Fibroblast of mammary gland (primary cell): ENCODE results near the gene SNX30.

Experiments used
- DNase-seq: peaks from one replicate; pipeline ENCODE4 v3.0.0-alpha.2; 2010; ENCODE audit warnings: low read depth
- H3K4me3 ChIP-seq: 2 replicates; pipeline ENCODE4 v1.5.1; 2011; ENCODE audit warnings: low read depth, mild to moderate bottlenecking, low read length, moderate library complexity; ENCODE audit not compliant: control insufficient read depth
- TF ChIP-seq, protein P1 (sequence below): conservative IDR thresholded peaks from 2 replicates; pipeline ENCODE4 v1.5.1; 2011; ENCODE audit warnings: low read depth, low read length, inconsistent platforms; ENCODE audit not compliant: control insufficient read depth, insufficient read depth

SNX30 gene

GRCh38 chr9:112917047-112917986 lies 166.8 kb downstream of the SNX30 start:
- DNase-seq = no peak

GRCh38 chr9:112917987-112918362 lies 167.4 kb downstream of the SNX30 start:
- no peak for DNase-seq
- TF ChIP-seq, protein P1, sequence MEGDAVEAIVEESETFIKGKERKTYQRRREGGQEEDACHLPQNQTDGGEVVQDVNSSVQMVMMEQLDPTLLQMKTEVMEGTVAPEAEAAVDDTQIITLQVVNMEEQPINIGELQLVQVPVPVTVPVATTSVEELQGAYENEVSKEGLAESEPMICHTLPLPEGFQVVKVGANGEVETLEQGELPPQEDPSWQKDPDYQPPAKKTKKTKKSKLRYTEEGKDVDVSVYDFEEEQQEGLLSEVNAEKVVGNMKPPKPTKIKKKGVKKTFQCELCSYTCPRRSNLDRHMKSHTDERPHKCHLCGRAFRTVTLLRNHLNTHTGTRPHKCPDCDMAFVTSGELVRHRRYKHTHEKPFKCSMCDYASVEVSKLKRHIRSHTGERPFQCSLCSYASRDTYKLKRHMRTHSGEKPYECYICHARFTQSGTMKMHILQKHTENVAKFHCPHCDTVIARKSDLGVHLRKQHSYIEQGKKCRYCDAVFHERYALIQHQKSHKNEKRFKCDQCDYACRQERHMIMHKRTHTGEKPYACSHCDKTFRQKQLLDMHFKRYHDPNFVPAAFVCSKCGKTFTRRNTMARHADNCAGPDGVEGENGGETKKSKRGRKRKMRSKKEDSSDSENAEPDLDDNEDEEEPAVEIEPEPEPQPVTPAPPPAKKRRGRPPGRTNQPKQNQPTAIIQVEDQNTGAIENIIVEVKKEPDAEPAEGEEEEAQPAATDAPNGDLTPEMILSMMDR = no peak
- no peak overlapping the region for H3K4me3 ChIP-seq

More at GRCh38 chr9:112917047-112917986, 166.8 kb downstream of the SNX30 start:
- no peak overlapping the region for H3K4me3 ChIP-seq
- TF ChIP-seq, protein P1 = no peak

GRCh38 chr9:112921549-112921948 lies 171.0 kb downstream of the SNX30 start:
- DNase-seq = peak; percentile 73
- H3K4me3 ChIP-seq = no peak overlapping the region
- TF ChIP-seq, protein P1 = peak; percentile 77
